H1 (cell line): Measurements from ENCODE around the gene ZNF106. TPM values are rescaled to one million over a fixed set of nuclear protein-coding genes. Genes with fewer than 3 reads are reported as not detected.

Experiments used
- CTCF ChIA-PET: fragments of 300-600 bp; sonication (Branson Sonifier 250); formaldehyde crosslinking; loops from one replicate; lab custom pipeline; 2021; ENCODE audit not compliant: partially characterized antibody; lab: Charles Lee
- POLR2A ChIA-PET: fragments of 300-600 bp; sonication (Branson Sonifier 250); formaldehyde crosslinking; loops from one replicate; lab custom pipeline; 2021; ENCODE audit warnings: inconsistent platforms; ENCODE audit not compliant: partially characterized antibody; lab: Charles Lee
- DNase-seq, 2 experiments: peaks; one replicate each; pipeline versions ENCODE4 v3.0.0 to v3.0.0-alpha.2; 2010 to 2022; ENCODE audit warnings: low spot score in 2 of 2, low read depth in 1 of 2, mixed read lengths in 1 of 2
- FAIRE-seq: peaks from 2 replicates; lab custom pipeline; 2011; peaks lifted over from hg19 to GRCh38; lab: Jason Lieb, UNC
- H2AFZ ChIP-seq: 2 replicates; pipeline ENCODE4 v1.8.1; 2012; ENCODE audit warnings: low read length, inconsistent platforms
- H2AK5ac ChIP-seq: 2 replicates; pipeline ENCODE4 v1.6.1; 2013; ENCODE audit warnings: low read depth, low read length
- H2BK120ac ChIP-seq: replicated peaks from 2 replicates; pipeline ENCODE3; 2013; ENCODE audit warnings: low read depth, low read length, inconsistent platforms
- H2BK12ac ChIP-seq: 2 replicates; pipeline ENCODE4 v1.6.1; 2013; ENCODE audit warnings: low read depth, low read length
- H2BK15ac ChIP-seq: 2 replicates; pipeline ENCODE4 v1.6.1; 2013; ENCODE audit warnings: low read length
- H2BK20ac ChIP-seq: 2 replicates; pipeline ENCODE4 v1.6.1; 2013; ENCODE audit warnings: low read length
- H2BK5ac ChIP-seq: 2 replicates; pipeline ENCODE4 v1.6.1; 2013; ENCODE audit warnings: low read depth, low read length
- H3K14ac ChIP-seq: 2 replicates; pipeline ENCODE4 v1.6.1; 2013; ENCODE audit warnings: inconsistent platforms; ENCODE audit not compliant: insufficient read length
- H3K18ac ChIP-seq: 2 replicates; pipeline ENCODE4 v1.6.1; 2013; ENCODE audit warnings: low read length; ENCODE audit errors: extremely low read depth
- H3K23ac ChIP-seq: 2 replicates; pipeline ENCODE4 v1.6.1; 2013; ENCODE audit warnings: inconsistent platforms; ENCODE audit not compliant: insufficient read length
- H3K23me2 ChIP-seq: 2 replicates; pipeline ENCODE4 v1.6.1; 2013; ENCODE audit warnings: low read depth, low read length
- H3K27ac ChIP-seq: 2 replicates; pipeline ENCODE4 v1.6.1; 2011; ENCODE audit warnings: low read depth, low read length, inconsistent platforms
- H3K27me3 ChIP-seq, 4 experiments: replicated peaks in 1 of 4; 1 replicate in 1 of 4; 2 replicates in 3 of 4; pipeline versions ENCODE4 v1.6.1 to v1.8.1; 2011 to 2013; ENCODE audit warnings: low read length in 3 of 4, mild to moderate bottlenecking in 3 of 4, inconsistent platforms in 2 of 4, mixed read lengths in 2 of 4, moderate library complexity in 1 of 4; ENCODE audit not compliant: control insufficient read depth in 3 of 4, insufficient read depth in 3 of 4; ENCODE audit errors: extremely low read depth in 1 of 4
- H3K36me3 ChIP-seq, 4 experiments: 2 replicates each; pipeline versions ENCODE4 v1.6.1 to v1.8.1; 2011 to 2013; ENCODE audit warnings: mild to moderate bottlenecking in 4 of 4, low read length in 3 of 4, moderate library complexity in 2 of 4, control low read depth in 1 of 4, inconsistent platforms in 1 of 4; ENCODE audit not compliant: insufficient read depth in 4 of 4, control insufficient read depth in 2 of 4
- H3K4ac ChIP-seq: replicated peaks from 2 replicates; pipeline ENCODE3; 2013; ENCODE audit warnings: low read length, low read depth, mixed read lengths, inconsistent platforms; ENCODE audit not compliant: insufficient read length
- H3K4me1 ChIP-seq, 4 experiments: replicated peaks in 1 of 4; 1 replicate in 1 of 4; 2 replicates in 3 of 4; pipeline versions ENCODE4 v1.6.1 to v1.8.1; 2011 to 2013; ENCODE audit warnings: low read length in 3 of 4, inconsistent platforms in 2 of 4, mixed read lengths in 1 of 4; ENCODE audit not compliant: insufficient read depth in 4 of 4, control insufficient read depth in 3 of 4
- H3K4me2 ChIP-seq, 2 experiments: 2 replicates each; pipeline versions ENCODE4 v1.6.1 to v1.8.1; 2011 to 2013; ENCODE audit warnings: low read depth in 2 of 2, low read length in 2 of 2, control low read depth in 1 of 2, inconsistent platforms in 1 of 2, mild to moderate bottlenecking in 1 of 2; ENCODE audit not compliant: insufficient read depth in 1 of 2
- H3K4me3 ChIP-seq, 4 experiments: fragments of 200-600, 300-600 bp in 1 of 4; sonication (generic), shearing (Covaris generic), sonication (Bioruptor Twin) in 1 of 4; 2 replicates each; pipeline versions ENCODE4 v1.5.1 to v1.8.1; 2011 to 2016; ENCODE audit warnings: low read length in 4 of 4, low read depth in 3 of 4, control low read depth in 2 of 4, inconsistent platforms in 2 of 4, mild to moderate bottlenecking in 2 of 4, mixed read lengths in 1 of 4, moderate library complexity in 1 of 4; ENCODE audit not compliant: insufficient read depth in 2 of 4; ENCODE audit errors: extremely low read depth in 1 of 4
- H3K56ac ChIP-seq: replicated peaks from 2 replicates; pipeline ENCODE3; 2013; ENCODE audit warnings: low read depth, mild to moderate bottlenecking, mixed read lengths, low read length, inconsistent platforms; ENCODE audit not compliant: insufficient read length
- H3K79me1 ChIP-seq: 2 replicates; pipeline ENCODE4 v1.6.1; 2013; ENCODE audit warnings: low read depth, low read length, control low read depth
- H3K79me2 ChIP-seq, 2 experiments: 2 replicates each; pipeline versions ENCODE4 v1.6.1 to v1.8.1; 2012 to 2013; ENCODE audit warnings: low read length in 2 of 2, mild to moderate bottlenecking in 2 of 2, inconsistent platforms in 1 of 2; ENCODE audit not compliant: insufficient read depth in 2 of 2, control insufficient read depth in 1 of 2
- H3K9ac ChIP-seq, 4 experiments: replicated peaks in 1 of 4; 1 replicate in 1 of 4; 2 replicates in 3 of 4; pipeline versions ENCODE4 v1.6.1 to v1.8.1; 2011 to 2013; ENCODE audit warnings: low read depth in 3 of 4, low read length in 3 of 4, control low read depth in 2 of 4, mild to moderate bottlenecking in 2 of 4, moderate library complexity in 2 of 4, inconsistent platforms in 1 of 4; ENCODE audit errors: extremely low read depth in 1 of 4
- H3K9me3 ChIP-seq, 2 experiments: 2 replicates each; pipeline versions ENCODE4 v1.6.1 to v1.8.1; 2012 to 2013; ENCODE audit warnings: mild to moderate bottlenecking in 2 of 2, moderate library complexity in 2 of 2, control low read depth in 1 of 2, inconsistent platforms in 1 of 2, low read depth in 1 of 2, low read length in 1 of 2, mixed read lengths in 1 of 2; ENCODE audit not compliant: insufficient read depth in 2 of 2
- H4K20me1 ChIP-seq, 2 experiments: replicated peaks in 1 of 2; 2 replicates each; pipeline versions ENCODE3 to v1.8.1; 2011 to 2013; ENCODE audit warnings: inconsistent platforms in 2 of 2, low read length in 2 of 2, mild to moderate bottlenecking in 1 of 2; ENCODE audit not compliant: insufficient read depth in 2 of 2, control insufficient read depth in 1 of 2
- H4K5ac ChIP-seq: 2 replicates; pipeline ENCODE4 v1.6.1; 2013; ENCODE audit warnings: low read length, low read depth, mixed read lengths, inconsistent platforms; ENCODE audit not compliant: insufficient read length
- H4K8ac ChIP-seq: 2 replicates; pipeline ENCODE4 v1.8.0; 2013; ENCODE audit warnings: mild to moderate bottlenecking, moderate library complexity, low read length, inconsistent platforms; ENCODE audit not compliant: insufficient read depth; ENCODE audit errors: extremely low read depth
- H4K91ac ChIP-seq: replicated peaks from 2 replicates; pipeline ENCODE3; 2013; ENCODE audit warnings: low read length, mixed read lengths, inconsistent platforms; ENCODE audit not compliant: insufficient read length
- CBX5 ChIP-seq: fragments of 300-800, 300-1000 bp; sonication (generic); IDR thresholded peaks from 2 replicates; pipeline ENCODE4 v1.7.1; 2016; ENCODE audit warnings: antibody characterized with exemption, low read length, low read depth
- CTBP2 ChIP-seq: IDR thresholded peaks from 2 replicates; pipeline ENCODE4 v1.7.0; 2011; ENCODE audit warnings: borderline replicate concordance, mild to moderate bottlenecking, moderate library complexity, mixed read lengths, low read length; ENCODE audit not compliant: insufficient read depth, insufficient read length
- GABPA ChIP-seq: IDR thresholded peaks from 2 replicates; pipeline ENCODE4 v1.6.1; 2011; ENCODE audit warnings: mild to moderate bottlenecking, low read length, moderate library complexity, borderline replicate concordance; ENCODE audit not compliant: insufficient read depth
- KDM5A ChIP-seq: fragments of 200-600 bp; IDR thresholded peaks from 2 replicates; pipeline ENCODE4 v1.7.1; 2012; ENCODE audit warnings: mild to moderate bottlenecking, low read length, inconsistent platforms, mixed read lengths
- SRF ChIP-seq: IDR thresholded peaks from 2 replicates; pipeline ENCODE4 v1.6.1; 2011; ENCODE audit warnings: mild to moderate bottlenecking, low read depth, low read length, moderate library complexity
- TAF1 ChIP-seq: IDR thresholded peaks from 2 replicates; pipeline ENCODE4 v1.6.1; 2011; ENCODE audit warnings: mild to moderate bottlenecking, low read depth, low read length
- TAF7 ChIP-seq: optimal IDR thresholded peaks from 2 replicates; pipeline ENCODE3; 2011; ENCODE audit warnings: low read depth, mild to moderate bottlenecking, inconsistent platforms, low read length, moderate library complexity, borderline replicate concordance
- WGBS, 2 experiments: shearing (Covaris generic) in 1 of 2; methylation state at CpG; one replicate each; pipeline versions ENCODE4 v1.1.6 to v1.1.7; 2013 to 2015; ENCODE audit warnings: low lambda C conversion rate in 2 of 2, mixed read lengths in 2 of 2, inconsistent platforms in 1 of 2, low coverage in 1 of 2, missing lambda C conversion rate in 1 of 2; ENCODE audit not compliant: insufficient replicate concordance in 2 of 2, insufficient coverage in 1 of 2, insufficient read length in 1 of 2; ENCODE audit errors: extremely low coverage in 1 of 2, missing lambda C conversion rate in 1 of 2; 5-methylcytosine and 5-hydroxymethylcytosine counted together
- polyA plus RNA-seq, 7 experiments: library from polyadenylated mRNA; depleted of rRNA in 3 of 7; stranded (reverse) in 5 of 7; unstranded in 2 of 7; fragments of >200 nt in 5 of 7; fragments of 200-250 nt in 2 of 7; gene quantifications; 1 replicate in 5 of 7; 2 replicates in 1 of 7; 4 replicates in 1 of 7; pipeline versions ENCODE4 v1.2.1 to v1.2.3, GENCODE V29; 2011 to 2013; ENCODE audit warnings: missing spikeins in 2 of 7, mixed read lengths in 2 of 7
- total RNA-seq: library from RNA; stranded (reverse); fragmentation: NEBNext Ultra II Directional; extraction: Animal tissue kit (Norgen Biotek cat#: 25700); gene quantifications from 2 replicates; pipeline ENCODE4 v1.2.1, GENCODE V29; 2021

ZNF106 gene
- total and polyA plus RNA-seq, 2 of the 8 experiments (the other 6 are each of a cell fraction or from before 2014, with no cell fraction given) = 18.2 to 62.0 TPM

- Histone ChIP-seq H3K79me2 (peaks cover 0 to 63% of the 10 kb centered on the region in 2 experiments; a peak in 3 of 4 replicates), H4K20me1 (peaks cover 0 to 1% of the 10 kb centered on the region in 2 experiments), H2BK20ac (no peak overlapping the region), H2BK120ac (no peak overlapping the region), H3K9me3 (no peaks in the 10 kb centered on the region), H2AK5ac (no peak overlapping the region), H3K36me3 (no peaks in the 10 kb centered on the region), H3K9ac (no peak overlapping the region), H3K4me1 (peaks cover 0 to 5% (median 1%) of the 10 kb centered on the region in 4 experiments; a peak in 4 of 7 replicates), H3K4me3 (no peak overlapping the region), H4K5ac (no peak overlapping the region), H3K14ac (no peak overlapping the region), H3K56ac (no peak overlapping the region), H3K23ac (no peak overlapping the region), H3K27me3 (no peaks in the 10 kb centered on the region), H2BK15ac (no peak overlapping the region), H4K8ac (no peak overlapping the region), H3K79me1 (no peaks in the 10 kb centered on the region; the same call in 1 of the 2 replicates), H2AFZ (no peak overlapping the region), H4K91ac (no peak overlapping the region), H2BK12ac (no peak overlapping the region), H3K18ac (no peak overlapping the region), H2BK5ac (no peak overlapping the region), H3K4me2 (no peak overlapping the region), H3K4ac (no peak overlapping the region), H3K23me2 (peaks cover 7% of the 10 kb centered on the region; the same call in 1 of the 2 replicates), H3K27ac (no peak overlapping the region)
- FAIRE-seq = no peak
- 88% methylated on average over 5 of the region's 6 CpGs; no CpG with 5 or more reads in 1 of the 2 experiments for WGBS, 2 experiments
- no peak for DNase-seq
- CTCF ChIA-PET = interaction anchor here (1.4 kb wide), 1 partner anchor 7 kb away, joined by 4 read pairs; the partner anchor contains the start of gene ZNF106
- POLR2A ChIA-PET = interaction anchor here (1.7 kb wide), 1 partner anchor 11 kb away, joined by 4 read pairs; no protein-coding TSS in a partner anchor
- TF ChIP-seq CTBP2 = no peak
- TF ChIP-seq TAF1 = no peak
- no peak for TF ChIP-seq TAF7
- no peak for TF ChIP-seq CBX5
- no peak for TF ChIP-seq KDM5A
- no peak for TF ChIP-seq GABPA
- TF ChIP-seq SRF = no peak
Measured at GRCh38 chr15:42498212-42499068, 7.5 kb upstream of the ZNF106 start.
